SIG-M5 (cell line): ENCODE results near the gene ARPC1A.
A peak's percentile ranks its signal among the peaks of the same experiment; 100 is the strongest.
"Not testable (repeated sequence)": the region's sequence is repeated elsewhere in the genome, so short reads cannot be mapped to it uniquely, and the experiment has no call there.

Experiments
- DNase-seq: peaks from one replicate; lab custom pipeline; 2025; lab: John Stamatoyannopoulos, UW

ARPC1A gene

DNA sequence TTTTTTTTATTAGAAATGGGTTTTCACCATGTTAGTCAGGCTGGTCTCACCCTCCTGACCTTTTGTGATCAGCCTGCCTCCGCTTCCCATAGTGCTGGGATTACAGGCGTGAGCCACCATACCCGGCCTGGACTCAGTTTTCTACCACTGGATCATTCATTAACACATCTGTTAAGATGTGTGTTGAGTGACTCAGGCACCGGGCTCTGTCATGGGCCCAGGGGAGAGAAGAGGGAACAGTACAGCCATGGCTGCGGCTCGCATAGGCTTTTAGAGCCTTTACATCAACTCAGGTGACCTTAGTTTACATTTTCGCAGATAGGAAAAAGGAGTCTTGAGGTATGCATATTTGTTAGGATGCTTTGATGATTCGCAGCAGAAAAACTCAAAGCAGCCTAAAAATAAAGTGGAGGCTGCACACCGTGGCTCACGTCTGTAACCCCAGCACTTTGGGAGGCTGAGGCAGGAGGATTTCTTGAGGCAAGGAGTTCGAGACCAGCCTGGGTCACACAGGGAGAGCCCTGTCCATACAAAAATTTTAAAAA is 45.8 kb downstream of the ARPC1A start:
- DNase-seq = no peak

DNA sequence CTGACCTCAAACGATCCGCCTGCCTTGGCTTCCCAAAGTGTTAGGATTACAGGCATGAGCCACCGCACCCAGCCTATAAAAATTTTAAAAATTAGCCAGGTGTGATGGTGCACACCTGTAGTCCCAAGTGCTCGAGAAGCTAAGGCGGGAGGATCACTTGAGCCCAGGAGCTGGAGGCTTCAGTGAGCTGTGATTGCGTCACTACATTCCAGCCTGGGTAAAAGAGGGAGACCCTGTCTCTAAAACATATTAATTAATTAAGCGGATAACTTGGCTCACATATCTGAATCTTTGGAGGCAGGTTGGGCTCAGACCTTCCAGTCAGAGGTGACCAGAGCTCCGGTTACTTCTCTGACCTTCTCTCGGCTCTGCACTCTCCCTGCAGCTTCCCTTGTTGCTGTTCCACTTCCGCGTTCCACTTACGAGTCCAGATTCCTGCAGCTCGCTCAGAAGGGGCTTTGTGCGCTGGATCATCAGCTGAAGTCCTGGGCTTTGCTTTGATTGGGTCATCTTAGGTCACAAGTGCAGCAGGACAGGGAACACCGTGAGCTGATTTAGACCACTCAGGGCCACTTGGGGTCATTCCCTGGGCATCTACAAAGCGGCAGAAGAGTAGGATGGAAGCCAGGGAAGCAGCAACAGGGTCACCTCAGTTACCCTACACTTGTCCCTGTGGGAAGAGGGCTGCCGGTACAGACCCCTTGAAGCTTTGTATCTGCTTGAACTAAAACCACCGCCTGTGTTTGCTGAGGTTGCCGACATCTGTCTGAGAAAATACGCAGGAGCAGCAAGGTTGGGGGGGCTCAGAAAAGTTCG is 46.8 kb downstream of the ARPC1A start:
- DNase-seq = no peak

GRCh38 chr7:99373091-99374066 is 47.7 kb downstream of the ARPC1A start:
- DNase-seq = no peak

- DNase-seq = no peak
These were observed 48.7 kb downstream of the ARPC1A start, which contains the start of gene ARPC1B for GRCh38 chr7:99374111-99375064. Gene ARPC1B, plus strand, starts transcription at chr7:99374730. Its CDS starts 10,985 bp downstream, at chr7:99385715.

DNA sequence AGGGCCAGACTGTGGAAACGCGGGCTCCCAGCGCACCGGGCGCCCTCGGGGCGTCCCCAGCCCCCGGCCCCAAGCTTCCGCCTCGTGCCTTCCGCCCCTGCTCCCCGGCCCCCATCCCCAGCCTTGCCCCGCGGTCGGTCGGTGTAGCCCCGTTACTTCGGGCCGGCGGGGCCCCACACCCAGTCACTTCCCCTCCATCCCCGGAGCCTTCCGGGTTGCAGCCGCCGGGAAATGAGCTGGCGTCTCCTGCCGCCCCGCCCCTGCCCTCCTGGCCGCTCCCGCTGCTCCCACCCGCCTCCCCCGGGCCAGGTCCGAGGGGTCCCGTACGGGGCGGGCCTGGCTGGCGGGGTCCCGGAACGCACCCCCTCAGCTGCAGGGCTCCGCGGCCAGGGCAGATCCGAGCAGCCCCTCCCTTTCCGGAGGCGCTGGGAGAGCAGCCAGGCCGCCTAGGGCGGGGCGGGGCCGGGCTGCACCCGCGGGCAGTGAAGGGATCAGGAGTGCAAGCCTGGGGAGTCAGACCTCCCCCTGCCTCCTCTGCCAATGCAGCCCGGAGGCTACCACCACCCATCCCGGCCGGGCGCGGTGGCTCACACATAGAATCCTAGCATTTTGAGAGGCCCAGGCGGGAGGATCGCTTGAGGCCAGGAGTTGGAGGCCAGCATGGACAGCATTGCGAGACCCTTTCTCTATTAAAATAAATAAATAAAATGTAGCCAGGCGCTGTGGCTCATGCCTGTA is 49.5 kb downstream of the ARPC1A start:
- DNase-seq = no peak

- peak; percentile 72 for DNase-seq
These were observed 53.4 kb downstream of the ARPC1A start for GRCh38 chr7:99379043-99379577.

GRCh38 chr7:99379693-99380031 is 54.0 kb downstream of the ARPC1A start:
- not testable (repeated sequence) for DNase-seq

- peak; percentile 89 for DNase-seq
These were observed 54.5 kb downstream of the ARPC1A start for GRCh38 chr7:99380032-99380822.

DNA sequence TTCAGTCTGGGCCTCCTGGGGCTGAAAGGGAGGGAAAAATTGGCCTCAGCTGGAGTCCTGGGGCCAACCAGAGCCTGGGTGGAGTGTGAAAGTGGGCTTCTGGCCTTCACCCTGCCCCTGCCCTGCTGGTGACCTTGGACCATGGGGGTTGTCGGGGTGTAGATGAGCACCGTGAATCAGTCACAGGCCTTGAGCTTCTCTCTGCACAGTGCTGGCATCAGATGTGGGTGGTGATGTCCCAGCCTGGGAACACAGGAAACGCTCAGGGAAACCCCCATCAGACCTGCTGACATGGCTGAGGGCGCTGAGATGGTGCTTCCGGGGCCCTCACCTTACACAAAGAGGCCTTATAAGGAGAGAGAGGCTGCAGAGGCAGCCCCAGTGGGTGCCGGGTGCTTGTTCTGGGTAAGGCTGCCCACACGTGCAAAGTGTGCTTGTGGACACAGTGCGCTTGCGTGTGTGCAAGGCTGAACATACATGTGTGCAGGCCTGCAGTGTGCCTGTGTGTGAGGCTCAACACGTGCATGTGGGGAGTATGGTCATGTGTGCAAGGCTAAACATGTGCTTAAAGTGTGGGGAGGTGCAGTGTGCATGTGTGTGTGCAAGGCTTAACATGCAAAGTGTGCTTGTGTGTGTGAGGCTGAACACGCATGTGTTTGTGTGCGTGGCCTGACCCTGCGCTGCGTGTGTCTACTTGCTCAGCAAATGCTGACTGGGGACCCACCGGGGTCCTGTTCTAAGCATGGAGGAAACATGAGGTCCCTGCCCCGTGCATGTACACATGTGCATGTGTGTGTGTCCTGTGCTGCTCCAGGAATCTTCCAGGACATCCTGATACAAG is 55.3 kb downstream of the ARPC1A start:
- DNase-seq = no peak

- DNase-seq = no peak
These were observed 56.0 kb downstream of the ARPC1A start for GRCh38 chr7:99381664-99382075.

GRCh38 chr7:99383203-99383602 is 57.5 kb downstream of the ARPC1A start:
- no peak for DNase-seq

DNA sequence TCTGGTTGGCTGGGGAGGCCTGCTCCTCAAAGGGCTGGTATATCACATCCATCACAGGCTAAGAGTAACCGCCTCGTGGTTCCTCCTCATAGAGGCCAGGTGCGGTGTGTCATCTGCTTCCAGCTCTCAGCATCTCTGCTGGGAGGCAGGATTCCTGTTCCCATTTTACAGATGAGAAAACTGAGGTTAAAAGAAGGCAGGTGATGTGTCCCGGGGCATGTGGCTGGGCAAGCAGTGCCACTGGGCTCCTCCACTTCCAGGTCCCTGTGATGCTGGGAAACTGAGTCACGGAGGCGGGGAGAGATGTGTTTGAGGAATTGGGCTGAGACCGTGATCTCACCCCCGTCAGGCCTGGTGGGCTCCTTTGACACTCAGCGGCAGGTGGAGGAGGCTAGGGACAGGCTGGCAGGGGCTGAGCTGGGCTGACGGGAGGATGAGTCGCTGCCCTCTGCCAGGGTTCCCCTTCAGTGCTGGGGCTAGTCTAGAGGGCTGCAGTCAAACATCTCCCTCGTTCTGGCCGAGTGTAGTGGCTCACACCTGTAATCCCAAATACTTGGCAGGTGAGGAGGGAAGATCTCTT is 58.2 kb downstream of the ARPC1A start:
- no peak for DNase-seq

- no peak for DNase-seq
These were observed 58.8 kb downstream of the ARPC1A start for GRCh38 chr7:99384523-99384922.

GRCh38 chr7:99385564-99385963 is 59.9 kb downstream of the ARPC1A start:
- no peak for DNase-seq

GRCh38 chr7:99386584-99387238 is 61.0 kb downstream of the ARPC1A start:
- no peak for DNase-seq

DNA sequence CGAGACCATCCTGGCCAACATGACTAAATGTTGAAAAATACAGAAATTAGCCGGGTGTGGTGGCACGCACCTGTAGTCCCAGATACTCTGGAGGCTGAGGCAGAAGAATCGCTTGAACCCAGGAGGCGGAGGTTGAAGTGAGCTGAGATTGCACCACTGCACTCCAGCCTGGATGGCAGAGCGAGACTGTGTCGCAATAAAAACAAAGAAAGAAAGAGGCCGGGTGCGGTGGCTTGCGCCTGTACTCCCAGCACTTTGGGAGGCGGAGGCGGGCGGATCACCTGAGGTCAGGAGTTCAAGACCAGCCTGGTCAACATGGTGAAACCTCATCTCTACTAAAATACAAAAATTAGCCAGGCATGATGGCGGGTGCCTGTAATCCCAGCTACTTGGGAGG is 61.5 kb downstream of the ARPC1A start:
- not testable (repeated sequence) for DNase-seq

DNA sequence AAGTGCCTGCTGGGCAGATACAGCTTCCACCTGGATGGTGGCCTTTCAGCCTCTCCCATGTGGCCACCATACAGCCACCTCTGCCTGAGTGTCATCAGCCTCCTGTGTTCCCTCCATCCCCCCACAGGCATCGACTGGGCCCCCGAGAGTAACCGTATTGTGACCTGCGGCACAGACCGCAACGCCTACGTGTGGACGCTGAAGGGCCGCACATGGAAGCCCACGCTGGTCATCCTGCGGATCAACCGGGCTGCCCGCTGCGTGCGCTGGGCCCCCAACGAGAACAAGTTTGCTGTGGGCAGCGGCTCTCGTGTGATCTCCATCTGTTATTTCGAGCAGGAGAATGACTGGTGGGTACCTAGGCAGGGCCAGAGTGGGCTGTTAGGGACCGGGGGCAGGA is 62.2 kb downstream of the ARPC1A start:
- DNase-seq = no peak

- no peak for DNase-seq
These were observed 64.1 kb downstream of the ARPC1A start for GRCh38 chr7:99389772-99390171.
